IPS-18a (cell line): ENCODE results near the gene NUP153.
"Not testable (repeated sequence)": the region's sequence is repeated elsewhere in the genome, so short reads cannot be mapped to it uniquely, and the experiment has no call there.

ENCODE experiments used
- H3K27ac ChIP-seq: one replicate; pipeline ENCODE4 v1.5.1; 2013; ENCODE audit warnings: low read length
- H3K27me3 ChIP-seq: one replicate; pipeline ENCODE4 v1.6.1; 2013; ENCODE audit warnings: mild to moderate bottlenecking, low read length; ENCODE audit not compliant: control insufficient read depth, insufficient read depth
- H3K36me3 ChIP-seq: one replicate; pipeline ENCODE4 v1.6.1; 2013; ENCODE audit warnings: low read depth, low read length; ENCODE audit not compliant: control insufficient read depth
- H3K4me1 ChIP-seq: one replicate; pipeline ENCODE4 v1.6.1; 2013; ENCODE audit warnings: low read depth, low read length; ENCODE audit not compliant: control insufficient read depth
- H3K4me3 ChIP-seq: one replicate; pipeline ENCODE4 v1.5.1; 2013; ENCODE audit warnings: low read length
- H3K9ac ChIP-seq: one replicate; pipeline ENCODE4 v1.6.1; 2013; ENCODE audit warnings: mild to moderate bottlenecking, low read length, moderate library complexity
- H3K9me3 ChIP-seq: one replicate; pipeline ENCODE4 v1.6.1; 2013; ENCODE audit warnings: low read depth, low read length; ENCODE audit not compliant: control insufficient read depth

The NUP153 gene

GRCh38 chr6:17709476-17709875 lies 2.8 kb upstream of the NUP153 start:
- Histone ChIP-seq H3K4me3 (no peak overlapping the region), H3K9ac (no peak overlapping the region), H3K36me3 (no peaks in the 10 kb centered on the region), H3K27ac (no peak overlapping the region), H3K4me1 (peaks cover 10% of the 10 kb centered on the region), H3K9me3 (no peaks in the 10 kb centered on the region), H3K27me3 (no peaks in the 10 kb centered on the region)

GRCh38 chr6:17708035-17708434 lies 1.3 kb upstream of the NUP153 start:
- H3K27me3 ChIP-seq, H3K9me3 ChIP-seq, H3K27ac ChIP-seq, H3K4me3 ChIP-seq, H3K36me3 ChIP-seq, H3K9ac ChIP-seq: not testable (repeated sequence)
- H3K4me1 ChIP-seq: peaks cover 14% of the 10 kb centered on the region

- H3K27me3 ChIP-seq: no peaks in the 10 kb centered on the region
- H3K9me3 ChIP-seq: no peaks in the 10 kb centered on the region
- peaks cover 8% of the 10 kb centered on the region for H3K4me1 ChIP-seq
- no peaks in the 10 kb centered on the region for H3K36me3 ChIP-seq
- H3K4me3 ChIP-seq: peak overlapping the region; percentile 97
- H3K9ac ChIP-seq: peak overlapping the region; percentile 100
- H3K27ac ChIP-seq: peak overlapping the region; percentile 66
These were observed 586 bp upstream of the NUP153 start for GRCh38 chr6:17707371-17707651.

- Histone ChIP-seq H3K4me1 (peaks cover 12% of the 10 kb centered on the region), H3K27ac (peak overlapping the region; percentile 98), H3K4me3 (peak overlapping the region; percentile 97)
These were observed 746 bp downstream of the NUP153 start for GRCh38 chr6:17705778-17706579.

GRCh38 chr6:17705428-17705777 lies 1.3 kb downstream of the NUP153 start:
- Histone ChIP-seq H3K4me1 (peaks cover 12% of the 10 kb centered on the region), H3K9ac (peak overlapping the region; percentile 100), H3K36me3 (no peaks in the 10 kb centered on the region), H3K27ac (peak overlapping the region; percentile 98), H3K9me3 (no peaks in the 10 kb centered on the region), H3K4me3 (peak overlapping the region; percentile 97), H3K27me3 (no peaks in the 10 kb centered on the region)

More at GRCh38 chr6:17705778-17706579, 746 bp downstream of the NUP153 start:
- Histone ChIP-seq H3K9me3 (no peaks in the 10 kb centered on the region), H3K36me3 (no peaks in the 10 kb centered on the region), H3K27me3 (no peaks in the 10 kb centered on the region), H3K9ac (peak overlapping the region; percentile 100)

GRCh38 chr6:17703256-17703694 lies 3.5 kb downstream of the NUP153 start:
- H3K4me3 ChIP-seq: no peak overlapping the region

GRCh38 chr6:17700421-17701416 lies 6.0 kb downstream of the NUP153 start:
- Histone ChIP-seq H3K27ac (no peak overlapping the region), H3K9ac (no peak overlapping the region), H3K4me1 (peaks cover 8% of the 10 kb centered on the region), H3K27me3 (no peaks in the 10 kb centered on the region), H3K36me3 (no peaks in the 10 kb centered on the region), H3K4me3 (no peak overlapping the region), H3K9me3 (no peaks in the 10 kb centered on the region)

More at GRCh38 chr6:17703256-17703694, 3.5 kb downstream of the NUP153 start:
- Histone ChIP-seq H3K27ac (no peak overlapping the region), H3K9me3 (no peaks in the 10 kb centered on the region), H3K4me1 (peaks cover 12% of the 10 kb centered on the region), H3K36me3 (no peaks in the 10 kb centered on the region), H3K27me3 (no peaks in the 10 kb centered on the region), H3K9ac (no peak overlapping the region)

GRCh38 chr6:17691925-17692538 lies 14.7 kb downstream of the NUP153 start:
- no peak overlapping the region for H3K4me3 ChIP-seq
- no peak overlapping the region for H3K27ac ChIP-seq

GRCh38 chr6:17688481-17688880 lies 18.2 kb downstream of the NUP153 start:
- Histone ChIP-seq H3K36me3 (peaks cover 18% of the 10 kb centered on the region), H3K4me1 (peaks cover 14% of the 10 kb centered on the region), H3K4me3 (no peak overlapping the region), H3K9me3 (no peaks in the 10 kb centered on the region), H3K27ac (no peak overlapping the region), H3K27me3 (no peaks in the 10 kb centered on the region), H3K9ac (no peak overlapping the region)

More at GRCh38 chr6:17691925-17692538, 14.7 kb downstream of the NUP153 start:
- no peak overlapping the region for H3K9ac ChIP-seq
- H3K9me3 ChIP-seq: no peaks in the 10 kb centered on the region
- peaks cover 3% of the 10 kb centered on the region for H3K4me1 ChIP-seq
- no peaks in the 10 kb centered on the region for H3K27me3 ChIP-seq
- peaks cover 12% of the 10 kb centered on the region for H3K36me3 ChIP-seq

- Histone ChIP-seq H3K9ac (no peak overlapping the region), H3K36me3 (peaks cover 26% of the 10 kb centered on the region), H3K9me3 (no peaks in the 10 kb centered on the region), H3K27ac (no peak overlapping the region), H3K27me3 (no peaks in the 10 kb centered on the region), H3K4me3 (no peak overlapping the region), H3K4me1 (peaks cover 14% of the 10 kb centered on the region)
These were observed 19.6 kb downstream of the NUP153 start for GRCh38 chr6:17687136-17687535.

- Histone ChIP-seq H3K9ac (no peak overlapping the region), H3K36me3 (peaks cover 29% of the 10 kb centered on the region), H3K27ac (no peak overlapping the region), H3K9me3 (no peaks in the 10 kb centered on the region), H3K4me1 (peaks cover 29% of the 10 kb centered on the region), H3K27me3 (no peaks in the 10 kb centered on the region), H3K4me3 (no peak overlapping the region)
These were observed 22.6 kb downstream of the NUP153 start for GRCh38 chr6:17684134-17684533.
